ENCODE results near the gene NRDE2.

NRDE2 gene

GRCh38 chr14:90281261-90281660 lies 50.5 kb downstream of the NRDE2 start:
- no peak for TF ChIP-seq CTCF (conservative IDR thresholded peaks at IDR 0.05; ENCODE audit: low read depth, low read length)
- H2AFZ ChIP-seq (ENCODE audit: low read depth): no peak overlapping the region
- H4K20me1 ChIP-seq (ENCODE audit: insufficient read depth): no peaks in the 10 kb centered on the region
- no peaks in the 10 kb centered on the region for H3K79me2 ChIP-seq (ENCODE audit: insufficient read depth, low read depth)
- no peak overlapping the region for H3K9ac ChIP-seq
- no peak overlapping the region for H3K4me2 ChIP-seq
- no peaks in the 10 kb centered on the region for H3K27me3 ChIP-seq (ENCODE audit: insufficient read depth, low read depth)
- no peaks in the 10 kb centered on the region for H3K4me1 ChIP-seq (ENCODE audit: low read depth, poor library complexity, severe bottlenecking)
- no peak overlapping the region for H3K27ac ChIP-seq
- H3K4me3 ChIP-seq (IDR thresholded peaks at IDR 0.05; ENCODE audit: insufficient read depth, low read depth, low read length): no peak overlapping the region
- no peaks in the 10 kb centered on the region for H3K36me3 ChIP-seq (ENCODE audit: insufficient read depth)

DNA sequence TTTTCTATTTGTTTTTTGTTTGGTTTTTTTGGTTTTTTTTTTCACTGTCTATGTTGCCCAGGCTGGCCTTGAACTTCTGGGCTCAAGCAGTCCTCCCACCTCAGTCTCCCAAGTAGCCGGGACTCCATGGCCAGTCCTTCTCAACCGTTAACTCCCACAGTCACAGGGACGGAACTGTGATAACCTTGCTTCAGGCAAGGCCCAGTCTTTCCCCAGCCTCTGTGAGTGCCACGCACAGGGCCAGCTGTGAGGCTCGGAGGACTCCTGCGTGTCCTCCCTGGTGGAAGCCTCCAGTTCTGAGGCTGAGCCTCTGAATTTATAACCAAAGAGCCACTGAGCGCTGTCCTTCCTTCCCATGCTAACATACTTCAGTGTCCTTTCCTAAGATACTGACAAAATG lies 51.6 kb downstream of the NRDE2 start:
- no peak for TF ChIP-seq CTCF (conservative IDR thresholded peaks at IDR 0.05; ENCODE audit: low read depth, low read length)
- H4K20me1 ChIP-seq (ENCODE audit: insufficient read depth): no peaks in the 10 kb centered on the region
- H3K27ac ChIP-seq: no peak overlapping the region
- no peaks in the 10 kb centered on the region for H3K4me1 ChIP-seq (ENCODE audit: low read depth, poor library complexity, severe bottlenecking)
- H2AFZ ChIP-seq (ENCODE audit: low read depth): no peak overlapping the region
- no peak overlapping the region for H3K4me3 ChIP-seq (IDR thresholded peaks at IDR 0.05; ENCODE audit: insufficient read depth, low read depth, low read length)
- H3K27me3 ChIP-seq (ENCODE audit: insufficient read depth, low read depth): no peaks in the 10 kb centered on the region
- H3K79me2 ChIP-seq (ENCODE audit: insufficient read depth, low read depth): no peaks in the 10 kb centered on the region
- no peak overlapping the region for H3K4me2 ChIP-seq
- no peaks in the 10 kb centered on the region for H3K36me3 ChIP-seq (ENCODE audit: insufficient read depth)
- no peak overlapping the region for H3K9ac ChIP-seq

GRCh38 chr14:90278199-90279175 lies 53.3 kb downstream of the NRDE2 start:
- H4K20me1 ChIP-seq (ENCODE audit: insufficient read depth): no peaks in the 10 kb centered on the region
- no peaks in the 10 kb centered on the region for H3K36me3 ChIP-seq (ENCODE audit: insufficient read depth)
- no peak overlapping the region for H3K27ac ChIP-seq
- H3K4me1 ChIP-seq (ENCODE audit: low read depth, poor library complexity, severe bottlenecking): no peaks in the 10 kb centered on the region
- H3K4me2 ChIP-seq: no peak overlapping the region
- H3K79me2 ChIP-seq (ENCODE audit: insufficient read depth, low read depth): no peaks in the 10 kb centered on the region
- no peaks in the 10 kb centered on the region for H3K27me3 ChIP-seq (ENCODE audit: insufficient read depth, low read depth)
- TF ChIP-seq CTCF (conservative IDR thresholded peaks at IDR 0.05; ENCODE audit: low read depth, low read length): no peak
- no peak overlapping the region for H3K4me3 ChIP-seq (IDR thresholded peaks at IDR 0.05; ENCODE audit: insufficient read depth, low read depth, low read length)
- H3K9ac ChIP-seq: no peak overlapping the region
- no peak overlapping the region for H2AFZ ChIP-seq (ENCODE audit: low read depth)

- Histone ChIP-seq H3K4me1 (ENCODE audit: low read depth, poor library complexity, severe bottlenecking) (no peaks in the 10 kb centered on the region), H3K27me3 (ENCODE audit: insufficient read depth, low read depth) (no peaks in the 10 kb centered on the region), H3K4me2 (no peak overlapping the region), H3K36me3 (ENCODE audit: insufficient read depth) (no peaks in the 10 kb centered on the region), H3K27ac (no peak overlapping the region), H3K9ac (no peak overlapping the region), H3K4me3 (IDR thresholded peaks at IDR 0.05; ENCODE audit: insufficient read depth, low read depth, low read length) (no peak overlapping the region), H3K79me2 (ENCODE audit: insufficient read depth, low read depth) (no peaks in the 10 kb centered on the region), H2AFZ (ENCODE audit: low read depth) (no peak overlapping the region), H4K20me1 (ENCODE audit: insufficient read depth) (no peaks in the 10 kb centered on the region)
- no peak for TF ChIP-seq CTCF (conservative IDR thresholded peaks at IDR 0.05; ENCODE audit: low read depth, low read length)
Observed at GRCh38 chr14:90277581-90278198, 54.1 kb downstream of the NRDE2 start.

Data from KMS-11 (cell line).